Fibroblast of pulmonary artery (primary cell): ENCODE data around the gene TMED7.

Experiments
- DNase-seq: peaks from one replicate; pipeline ENCODE4 v3.0.0-alpha.2; 2010; ENCODE audit warnings: low read depth
- H3K4me3 ChIP-seq: replicated peaks from 2 replicates; pipeline ENCODE4 v1.5.1; 2011; ENCODE audit warnings: low read depth, mild to moderate bottlenecking, control low read depth, low read length, moderate library complexity
- CTCF ChIP-seq: IDR thresholded peaks from 2 replicates; pipeline ENCODE4 v1.5.1; 2011; ENCODE audit warnings: mild to moderate bottlenecking, control low read depth, low read length, inconsistent platforms; ENCODE audit errors: missing control alignments

Gene TMED7

GRCh38 chr5:115616472-115616871, 9.4 kb downstream of the TMED7 start:
- no peak overlapping the region for H3K4me3 ChIP-seq
- TF ChIP-seq CTCF: no peak
- DNase-seq: no peak

GRCh38 chr5:115611873-115612272, 14.0 kb downstream of the TMED7 start:
- H3K4me3 ChIP-seq: no peak overlapping the region
- no peak for TF ChIP-seq CTCF
- DNase-seq: no peak

GRCh38 chr5:115607935-115608334, 17.9 kb downstream of the TMED7 start:
- no peak for DNase-seq
- no peak for TF ChIP-seq CTCF
- no peak overlapping the region for H3K4me3 ChIP-seq

GRCh38 chr5:115605436-115605835, 20.4 kb downstream of the TMED7 start:
- H3K4me3 ChIP-seq: no peak overlapping the region
- no peak for DNase-seq
- TF ChIP-seq CTCF: no peak

- DNase-seq: no peak
- peak overlapping the region; percentile 70 for H3K4me3 ChIP-seq
- no peak for TF ChIP-seq CTCF
Observed at GRCh38 chr5:115602591-115603125, 23.2 kb downstream of the TMED7 start.

- DNase-seq: peak; percentile 46
- TF ChIP-seq CTCF: peak; percentile 3
- peak within 1 kb of the TSS; percentile 70 for H3K4me3 ChIP-seq
Observed at GRCh38 chr5:115601701-115602590, 23.9 kb downstream of the TMED7 start, which contains the start of gene TICAM2. TICAM2 (minus strand) TSS chr5:115602479; CDS start chr5:115581256, 21,223 bp downstream.
